GM12878 (cell line): Measurements from ENCODE around the gene NRM. TPM values are rescaled to one million over a fixed set of nuclear protein-coding genes. Genes with fewer than 3 reads are reported as not detected.

ENCODE experiments used
- ATAC-seq: fragments of 200-7000 bp; cut with Tn5 transposase; 3 replicates; pipeline ENCODE4 v1.9.1; 2020; ENCODE audit warnings: mild to moderate bottlenecking, moderate library complexity
- BruUV-seq: library from RNA; stranded (reverse); fragments of 400-500 nt; replicated peaks from 2 replicates; lab custom pipeline; 2021; lab: Mats Ljungman, UMichigan
- CTCF ChIA-PET: fragments of 300-600 bp; sonication (Branson Sonifier 250); formaldehyde crosslinking; extraction: SDS; loops from one replicate; lab custom pipeline; 2021; ENCODE audit warnings: inconsistent platforms; lab: Yijun Ruan, JAX
- POLR2A ChIA-PET: fragments of 350-600 bp; formaldehyde crosslinking; extraction: SDS; loops from one replicate; lab custom pipeline; 2021; ENCODE audit warnings: inconsistent platforms; lab: Charles Lee
- RAD21 ChIA-PET: fragments of 300-600 bp; sonication (Branson Sonifier 250); formaldehyde crosslinking; loops from one replicate; lab custom pipeline; 2023; ENCODE audit warnings: antibody characterized with exemption; ENCODE audit not compliant: unreplicated experiment; lab: Charles Lee
- SMC1A ChIA-PET: fragments of 300-600 bp; sonication (Branson Sonifier 250); formaldehyde crosslinking; loops from one replicate; lab custom pipeline; 2023; ENCODE audit not compliant: unreplicated experiment, uncharacterized antibody; lab: Charles Lee
- DNase-seq: peaks from one replicate; pipeline ENCODE4 v3.0.0-alpha.2; 2011; ENCODE audit warnings: low read depth, low spot score
- FAIRE-seq: peaks from 3 replicates; lab custom pipeline; 2011; peaks lifted over from hg19 to GRCh38; lab: Jason Lieb, UNC
- H2AFZ ChIP-seq: 2 replicates; pipeline ENCODE4 v1.6.0; 2011; ENCODE audit warnings: low read depth, low read length, control low read depth; ENCODE audit not compliant: control insufficient read depth
- H3K27ac ChIP-seq: 2 replicates; pipeline ENCODE4 v1.5.1; 2011; ENCODE audit warnings: control low read depth; ENCODE audit not compliant: control insufficient read depth, insufficient read depth
- H3K27me3 ChIP-seq, 2 experiments: replicated peaks in 1 of 2; 2 replicates each; pipeline versions ENCODE4 v1.6.0 to v1.6.1; 2011; ENCODE audit warnings: low read length in 1 of 2; ENCODE audit not compliant: control insufficient read depth in 2 of 2, insufficient read depth in 2 of 2
- H3K36me3 ChIP-seq, 2 experiments: 2 replicates each; pipeline ENCODE4 v1.5.1; 2011; ENCODE audit warnings: low read length in 1 of 2; ENCODE audit not compliant: control insufficient read depth in 2 of 2, insufficient read depth in 2 of 2
- H3K4me1 ChIP-seq: 2 replicates; pipeline ENCODE4 v1.6.1; 2011; ENCODE audit warnings: mild to moderate bottlenecking, low read length, moderate library complexity, mixed read lengths; ENCODE audit not compliant: control insufficient read depth, insufficient read depth
- H3K4me2 ChIP-seq: 2 replicates; pipeline ENCODE4 v1.6.0; 2011; ENCODE audit warnings: control low read depth; ENCODE audit not compliant: control insufficient read depth, insufficient read depth
- H3K4me3 ChIP-seq: fragments of 200-600 bp; sonication (generic); 2 replicates; pipeline ENCODE4 v1.5.1; 2016
- H3K79me2 ChIP-seq: 2 replicates; pipeline ENCODE4 v1.6.0; 2011; ENCODE audit warnings: low read length; ENCODE audit not compliant: control insufficient read depth, insufficient read depth
- H3K9ac ChIP-seq: 2 replicates; pipeline ENCODE4 v1.8.0; 2011; ENCODE audit warnings: low read length, control low read depth, mixed read lengths; ENCODE audit not compliant: control insufficient read depth, insufficient read depth
- H3K9me3 ChIP-seq: replicated peaks from 3 replicates; pipeline ENCODE4 v1.5.1; 2011; ENCODE audit warnings: mild to moderate bottlenecking, low read length; ENCODE audit not compliant: control insufficient read depth, insufficient read depth
- H4K20me1 ChIP-seq: 2 replicates; pipeline ENCODE4 v1.6.0; 2011; ENCODE audit not compliant: control insufficient read depth, insufficient read depth
- CBX5 ChIP-seq: sonication (generic); IDR thresholded peaks from 2 replicates; pipeline ENCODE4 v1.6.1; 2016; ENCODE audit warnings: low read depth, moderate library complexity, mild to moderate bottlenecking, inconsistent platforms
- EP300 ChIP-seq, 2 experiments: fragments of 150-350 bp in 1 of 2; IDR thresholded peaks; 2 replicates each; pipeline ENCODE4 v1.6.1; 2011 to 2012; ENCODE audit warnings: low read depth in 2 of 2, low read length in 2 of 2, borderline replicate concordance in 1 of 2, improper control_type of control experiment in 1 of 2, inconsistent platforms in 1 of 2; ENCODE audit not compliant: control insufficient read depth in 1 of 2
- EZH2 ChIP-seq: IDR thresholded peaks from 2 replicates; pipeline ENCODE4 v1.6.1; 2012; ENCODE audit warnings: low read depth, mild to moderate bottlenecking, control low read depth, inconsistent platforms, low read length, borderline replicate concordance; ENCODE audit not compliant: control insufficient read depth
- HCFC1 ChIP-seq: fragments of 150-350 bp; IDR thresholded peaks from 2 replicates; pipeline ENCODE4 v1.6.1; 2014; ENCODE audit warnings: low read length
- HDAC2 ChIP-seq: fragments of 200-600 bp; sonication (generic); IDR thresholded peaks from 2 replicates; pipeline ENCODE4 v1.6.1; 2017
- IRF5 ChIP-seq: fragments of 450-650 bp; IDR thresholded peaks from 2 replicates; pipeline ENCODE4 v1.6.1; 2017; ENCODE audit warnings: borderline replicate concordance
- MXI1 ChIP-seq: fragments of 150-350 bp; IDR thresholded peaks from 2 replicates; pipeline ENCODE4 v1.6.1; 2011; ENCODE audit warnings: low read depth, mild to moderate bottlenecking, inconsistent platforms, low read length, improper control_type of control experiment
- RCOR1 ChIP-seq: conservative IDR thresholded peaks from 2 replicates; pipeline ENCODE4 v1.6.1; 2012; ENCODE audit warnings: low read depth, low read length, improper control_type of control experiment
- REST ChIP-seq: IDR thresholded peaks from 2 replicates; pipeline ENCODE4 v1.6.1; 2012; ENCODE audit warnings: mild to moderate bottlenecking, low read depth, low read length
- RFX5 ChIP-seq: IDR thresholded peaks from 2 replicates; pipeline ENCODE4 v1.6.1; 2011; ENCODE audit warnings: low read depth, low read length, improper control_type of control experiment
- YY1 ChIP-seq: IDR thresholded peaks from 2 replicates; pipeline ENCODE4 v1.6.1; 2011; ENCODE audit warnings: low read depth, mild to moderate bottlenecking, low read length
- ZBTB33 ChIP-seq: fragments of 450-650 bp; IDR thresholded peaks from 2 replicates; pipeline ENCODE4 v1.6.1; 2017; ENCODE audit warnings: mild to moderate bottlenecking
- ZNF217 ChIP-seq: fragments of 450-650 bp; IDR thresholded peaks from 2 replicates; pipeline ENCODE4 v1.6.1; 2017; ENCODE audit warnings: antibody characterized with exemption, mild to moderate bottlenecking
- WGBS: methylation state at CpG from one replicate; pipeline ENCODE4 v1.1.6; 2016; ENCODE audit warnings: low lambda C conversion rate; ENCODE audit not compliant: insufficient replicate concordance, insufficient coverage; ENCODE audit errors: missing lambda C conversion rate; 5-methylcytosine and 5-hydroxymethylcytosine counted together
- in situ Hi-C: fragments of 300-500 bp; cut with MboI; formaldehyde crosslinking; loops from 9 replicates; pipeline ENCODE4 v1.14.3; 2018; ENCODE audit warnings: mixed read lengths
- intact Hi-C: fragments of 100-400 bp; cut with micrococcal nuclease; formaldehyde crosslinking; loops from one replicate; pipeline ENCODE4 v1.14.2; 2022; ENCODE audit not compliant: unreplicated experiment
- polyA plus RNA-seq, 11 experiments: library from polyadenylated mRNA; depleted of rRNA in 4 of 11; unstranded in 6 of 11; stranded (reverse) in 5 of 11; fragments of >200 nt; fragmentation: Nextera tagmentation in 4 of 11; fragmentation: Illumina TruSeq in 1 of 11; extraction: Ambion mirVana in 4 of 11; extraction: Trizol in 1 of 11; gene quantifications; 1 replicate in 1 of 11; 2 replicates in 10 of 11; pipeline versions ENCODE4 v1.2.1 to v1.2.3, GENCODE V29; 2011 to 2016; ENCODE audit warnings: inconsistent platforms in 2 of 11, missing spikeins in 2 of 11, low read depth in 1 of 11
- total RNA-seq, 4 experiments: library from RNA; depleted of rRNA in 3 of 4; stranded (reverse); fragments of >200 nt in 3 of 4; fragmentation: Illumina TruSeq in 1 of 4; extraction: Trizol in 1 of 4; gene quantifications; 2 replicates each; pipeline versions ENCODE4 v1.2.1 to v1.2.3, GENCODE V29; 2013 to 2021

Gene NRM
- total and polyA plus RNA-seq, 10 of the 15 experiments (the other 5 are each of a cell fraction or from before 2014, with no cell fraction given) = 15.4 to 46.7 (median 29.0) TPM

- Histone ChIP-seq H3K27ac (no peak overlapping the region), H3K36me3 (peaks cover 9 to 17% of the 10 kb centered on the region in 2 experiments), H3K27me3 (no peaks in the 10 kb centered on the region), H3K9me3 (no peaks in the 10 kb centered on the region), H4K20me1 (no peaks in the 10 kb centered on the region), H3K4me1 (peaks cover 25% of the 10 kb centered on the region), H3K4me3 (no peak overlapping the region), H2AFZ (no peak overlapping the region), H3K9ac (no peak overlapping the region), H3K4me2 (no peak overlapping the region), H3K79me2 (no peaks in the 10 kb centered on the region; the same call in none of the 2 replicates)
- FAIRE-seq (no peak), ATAC-seq (no peak), DNase-seq (no peak)
- ChIA-PET POLR2A (interaction anchor here (1.4 to 1.8 kb wide), 2 partner anchors 12 to 18 kb away, joined by 7 read pairs; partner anchors contain the start of gene NRM), CTCF (interaction anchor here (1.2 to 1.6 kb wide), 2 partner anchors 30 to 226 kb away, joined by 3 to 4 read pairs; no protein-coding TSS in a partner anchor), RAD21 (interaction anchor here (1.4 kb wide), 1 partner anchor 21 kb away, joined by 3 read pairs; no protein-coding TSS in a partner anchor), SMC1A (interaction anchor here (0.6 kb wide), 1 partner anchor 47 kb away, joined by 3 read pairs; no protein-coding TSS in a partner anchor)
- TF ChIP-seq HCFC1 (no peak), IRF5 (no peak), RFX5 (no peak), RCOR1 (no peak), EZH2 (no peak), ZNF217 (no peak), REST (no peak), MXI1 (no peak), HDAC2 (no peak), ZBTB33 (no peak), CBX5 (no peak), EP300 (IDR thresholded peaks at IDR 0.05; ENCODE audit: borderline replicate concordance in 1 of 2, control insufficient read depth in 1 of 2, low read depth in 2 of 2, low read length in 2 of 2) (no peak), YY1 (no peak)
- no TSS peak for BruUV-seq
- intact Hi-C loops (no loop called here), in situ Hi-C loops (no loop called here)
- WGBS = 97% methylated on average over 2 of the region's 2 CpGs
Observed at GRCh38 chr6:30709101-30709868, 18.5 kb upstream of the NRM start.
